Stimulated activated naive CD4-positive, alpha-beta T cell treated with Interleukin-2 at 50 U/mL for 16 hours (primary cell): ENCODE data around the gene HAGH.

Experiments
- DNase-seq: peaks from one replicate; lab custom pipeline; 2025; lab: John Stamatoyannopoulos, UW

HAGH gene

DNA sequence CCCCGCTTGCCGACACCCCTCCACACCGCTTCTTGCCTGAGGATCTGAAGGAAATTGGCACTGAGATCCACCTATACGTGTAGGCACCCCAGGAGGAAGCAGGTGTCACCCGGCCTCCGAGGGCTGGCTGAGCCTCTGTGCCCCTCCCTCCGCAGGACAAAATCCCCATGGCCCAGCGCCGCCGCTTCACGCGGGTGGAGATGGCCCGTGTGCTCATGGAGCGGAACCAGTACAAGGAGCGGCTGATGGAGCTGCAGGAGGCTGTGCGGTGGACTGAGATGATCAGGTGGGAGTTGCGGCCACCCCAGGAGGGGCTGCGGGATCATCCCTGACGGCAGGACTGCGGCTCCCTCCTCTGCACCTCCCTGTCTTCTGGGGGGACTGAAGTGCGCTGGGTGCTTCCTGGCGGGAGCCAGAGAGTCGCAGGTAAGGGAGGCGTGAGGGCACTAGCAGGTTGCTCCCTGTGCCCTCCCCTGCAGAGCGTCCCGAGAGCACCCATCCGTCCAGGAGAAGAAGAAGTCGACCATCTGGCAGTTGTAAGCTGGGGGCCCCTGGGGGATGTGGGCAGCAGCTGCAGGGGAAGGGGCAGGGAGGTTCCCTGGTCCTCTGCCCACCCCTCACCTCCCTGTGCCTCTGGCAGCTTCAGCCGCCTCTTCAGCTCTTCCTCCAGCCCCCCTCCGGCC lies 64.3 kb downstream of the HAGH start:
- DNase-seq, result no peak

DNA sequence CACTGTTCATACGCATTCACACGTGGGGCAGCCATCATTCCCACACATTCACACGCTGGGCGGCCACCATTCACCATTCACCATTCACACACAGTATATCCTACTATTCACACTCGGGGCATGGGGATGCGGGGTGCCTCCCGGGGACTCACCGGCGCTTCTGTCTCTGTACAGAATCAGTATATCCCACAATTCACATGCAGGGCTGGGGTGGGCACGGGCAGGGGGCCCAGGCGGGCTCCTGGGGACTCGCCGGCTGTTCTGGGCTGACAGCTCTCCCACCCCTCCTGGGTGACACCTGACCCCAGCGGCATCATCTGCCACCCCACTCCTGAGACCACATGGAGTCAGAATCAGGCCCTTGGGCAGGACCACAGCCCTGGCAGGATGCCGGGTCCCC lies 64.9 kb downstream of the HAGH start:
- no peak for DNase-seq

- DNase-seq, result no peak
Measured at GRCh38 chr16:1760911-1761310, 65.7 kb downstream of the HAGH start.

DNA sequence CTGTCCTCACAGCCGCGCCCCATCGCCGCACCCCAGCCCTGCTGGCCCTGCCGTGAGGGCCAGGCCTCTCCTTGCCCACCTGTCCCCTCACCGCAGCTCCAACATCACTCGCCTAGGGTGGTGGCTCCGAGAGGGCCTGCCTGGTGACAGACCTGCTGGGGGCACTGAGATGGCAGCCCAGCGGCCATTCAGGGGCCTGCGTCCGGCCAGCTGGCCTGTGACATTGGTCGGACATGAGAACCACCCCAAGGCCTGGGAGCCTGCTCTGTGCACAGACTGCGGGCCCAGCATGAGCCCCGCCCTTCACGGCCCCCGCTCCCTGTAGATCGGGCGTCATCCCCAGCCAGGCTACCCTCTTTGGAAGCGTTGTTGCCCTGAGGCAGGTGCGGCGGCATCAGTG lies 67.1 kb downstream of the HAGH start:
- no peak for DNase-seq

GRCh38 chr16:1758923-1759322 lies 67.7 kb downstream of the HAGH start:
- DNase-seq, result no peak

DNA sequence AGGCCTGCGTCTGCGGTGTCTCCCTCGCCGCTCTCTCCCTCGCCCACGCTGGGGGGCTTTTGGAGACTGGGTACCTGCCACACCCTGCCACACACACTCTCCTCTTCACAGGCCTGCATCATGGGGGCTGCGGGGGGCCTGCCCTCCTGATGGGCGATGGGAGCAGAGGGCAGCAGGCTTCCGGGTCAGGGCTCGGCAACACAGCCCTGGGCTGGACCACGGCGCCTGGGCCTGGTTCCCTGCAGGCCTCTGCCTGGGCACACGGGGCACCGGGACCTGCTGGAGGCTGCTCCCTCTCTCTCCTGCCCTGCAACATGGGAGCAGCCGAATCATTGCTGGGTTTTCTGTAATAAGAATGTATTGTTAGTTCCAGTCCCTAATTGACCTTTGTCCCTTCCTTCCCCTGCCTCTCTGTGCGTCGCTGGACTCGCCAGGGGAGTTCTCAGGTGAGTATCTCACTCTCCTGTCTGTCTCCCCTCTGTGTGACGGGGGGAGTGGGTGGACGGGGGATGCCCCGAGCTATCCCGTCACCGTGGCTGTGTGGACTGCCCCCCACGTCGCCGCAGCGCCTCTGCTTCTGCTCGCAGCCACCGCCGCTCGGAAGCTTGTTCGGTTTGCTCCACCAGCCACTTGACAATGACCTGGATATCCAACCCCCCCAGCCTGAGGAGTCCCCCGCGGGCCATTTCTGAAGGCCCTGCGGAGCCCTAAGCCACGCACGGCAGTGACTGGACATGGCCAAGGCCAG lies 68.7 kb downstream of the HAGH start:
- DNase-seq, result no peak
